Sigmoid colon (tissue), 7 donors: ENCODE results near the gene OR6S1. TPM values are rescaled to one million over a fixed set of nuclear protein-coding genes. Genes with fewer than 3 reads are reported as not detected.
A peak's percentile ranks its signal among the peaks of the same experiment; 100 is the strongest.

Source experiments
- DNase-seq: peaks from one replicate; pipeline ENCODE4 v3.0.0-alpha.2; 2019
- H3K27ac ChIP-seq, 4 donors: fragments of 200-600 bp; sonication (generic); one replicate each; pipeline ENCODE4 v1.5.1; 2016 to 2019; ENCODE audit warnings: mild to moderate bottlenecking in 1 of 4
- H3K27me3 ChIP-seq, 3 donors: fragments of 200-600 bp; sonication (generic); one replicate each; pipeline ENCODE4 v1.5.1; 2019; ENCODE audit warnings: mild to moderate bottlenecking in 1 of 3
- H3K36me3 ChIP-seq, 4 donors: fragments of 200-600 bp; sonication (generic); one replicate each; pipeline ENCODE4 v1.5.1; 2016 to 2019
- H3K4me1 ChIP-seq, 4 donors: fragments of 200-600 bp; sonication (generic); one replicate each; pipeline ENCODE4 v1.5.1; 2017 to 2019
- H3K4me3 ChIP-seq, 4 donors: fragments of 200-600 bp; sonication (generic); one replicate each; pipeline ENCODE4 v1.5.1; 2017 to 2019; ENCODE audit warnings: mild to moderate bottlenecking in 2 of 4, moderate library complexity in 1 of 4
- H3K9me3 ChIP-seq, 4 donors: fragments of 200-600 bp in 3 of 4; sonication (generic) in 3 of 4; one replicate each; pipeline versions ENCODE4 v1.5.1 to v1.6.1; 2013 to 2019
- EP300 ChIP-seq, 4 donors: sonication (generic); formaldehyde crosslinking; IDR thresholded peaks; one replicate each; pipeline ENCODE4 v1.6.1; 2017; ENCODE audit warnings: antibody characterized with exemption in 4 of 4
- POLR2A ChIP-seq, 2 donors: fragments of 450-650 bp; IDR thresholded peaks; one replicate each; pipeline ENCODE4 v1.6.1; 2016; ENCODE audit warnings: antibody characterized with exemption in 2 of 2, mild to moderate bottlenecking in 2 of 2, moderate library complexity in 2 of 2
- POLR2AphosphoS5 ChIP-seq, 4 donors: sonication (generic); formaldehyde crosslinking; IDR thresholded peaks; one replicate each; pipeline ENCODE4 v1.6.1; 2017; ENCODE audit warnings: antibody characterized with exemption in 4 of 4
- WGBS, 2 donors: extraction: QIAGEN DNeasy Blood & Tissue Kit; methylation state at CpG; one replicate each; pipeline ENCODE4 v1.1.7; 2013; 5-methylcytosine and 5-hydroxymethylcytosine counted together
- intact Hi-C: fragments of 100-400 bp; cut with DNase I; formaldehyde crosslinking; loops from one replicate; pipeline ENCODE4 v1.15.1; 2023
- polyA plus RNA-seq, 3 donors: library from polyadenylated mRNA; stranded (reverse); fragments of 200-250 nt; gene quantifications; one replicate each; pipeline ENCODE4 v1.2.3, GENCODE V29; 2013
- total RNA-seq, 4 donors: library from RNA; depleted of rRNA; stranded (reverse); fragments of >200 nt; gene quantifications; one replicate each; pipeline ENCODE4 v1.1.0, GENCODE V29; 2016
- TF ChIP-seq, protein P1 (sequence below), 4 experiments: fragments of 450-650 bp in 3 of 4; fragments of 200-600 bp in 1 of 4; IDR thresholded peaks; one replicate each; pipeline ENCODE4 v1.5.1; 2016 to 2019; ENCODE audit warnings: antibody characterized with exemption in 4 of 4, mild to moderate bottlenecking in 3 of 4, moderate library complexity in 2 of 4
- donor health status: healthy with polysubstance abuse.
- donor health status: Bipolar disorder and iron deficiency.
- donor health status: healthy.

The OR6S1 gene
- total and polyA plus RNA-seq, 7 donors: not detected

DNA sequence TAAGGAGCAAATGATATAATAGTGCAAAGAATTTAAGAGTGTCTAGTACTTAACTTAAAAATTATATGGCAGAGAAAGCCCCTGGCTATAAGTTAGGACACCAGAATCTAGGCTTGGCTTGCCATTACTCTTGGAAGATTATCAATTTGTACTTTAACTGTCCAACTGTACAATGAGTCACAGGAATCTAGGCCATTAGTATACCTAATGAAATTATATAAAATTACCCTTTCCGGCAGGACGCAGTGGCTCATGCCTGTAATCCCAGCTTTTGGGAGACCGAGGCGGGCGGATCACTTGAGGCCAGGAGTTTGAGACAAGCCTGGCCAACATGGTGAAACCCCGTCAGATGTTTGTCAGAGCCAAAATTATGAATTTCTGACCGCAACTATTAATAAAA, 691 bp upstream of the OR6S1 start:
- H3K4me1 ChIP-seq: no peaks in the 10 kb centered on the region
- no peak for DNase-seq

DNA sequence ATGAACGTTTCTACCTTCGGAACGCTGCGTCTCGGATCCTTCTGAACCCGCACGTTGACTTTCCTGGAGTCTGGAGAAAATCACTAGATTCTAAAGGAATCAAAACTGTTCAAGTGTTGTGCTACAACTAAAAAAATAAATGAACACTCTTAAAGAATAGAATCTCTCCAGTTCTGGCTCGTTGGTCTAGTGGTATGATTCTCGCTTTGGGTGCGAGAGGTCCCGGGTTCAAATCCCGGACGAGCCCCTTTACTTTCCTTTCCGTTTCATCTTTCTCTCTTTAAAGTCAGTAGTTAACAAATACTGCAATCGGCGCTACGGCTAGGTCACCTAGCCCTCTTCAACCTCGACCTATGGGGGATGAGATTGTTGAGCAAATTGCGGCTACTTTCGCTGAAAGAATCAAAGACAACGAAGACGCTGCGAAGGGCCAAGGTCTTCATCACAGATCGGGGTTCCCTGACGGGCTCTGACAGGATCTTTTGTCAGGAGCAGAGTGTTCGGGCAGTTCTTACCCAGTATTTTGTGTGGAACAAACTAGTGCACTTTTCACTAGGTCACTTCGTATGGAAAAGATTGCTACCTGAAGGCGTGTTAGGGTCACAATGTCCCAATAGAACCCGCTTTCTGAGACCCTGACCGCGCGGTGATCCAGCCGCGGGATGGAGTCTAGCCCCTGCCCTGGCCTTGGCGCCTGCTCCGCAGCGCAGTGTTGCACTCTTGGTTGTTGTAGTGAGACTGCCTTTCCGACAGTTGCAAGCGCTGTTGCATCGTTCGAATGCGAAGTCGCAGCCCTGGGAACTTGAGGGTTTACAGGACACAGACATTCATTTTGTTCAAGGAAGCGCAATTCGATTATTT, 8.4 kb downstream of the OR6S1 start:
- WGBS, 2 donors: 5 to 24% methylated on average over 45 of the region's 45 CpGs
- H3K9me3 ChIP-seq: no peaks in the 10 kb centered on the region
- DNase-seq: peak; percentile 75
- H3K27ac ChIP-seq: peak overlapping the region in 3 of 4 donors; percentile 1 to 56 (median 12)
- H3K4me3 ChIP-seq: peak overlapping the region; percentile 12 to 43 (median 28)
- TF ChIP-seq POLR2AphosphoS5 (IDR thresholded peaks at IDR 0.05) (no peak), EP300 (IDR thresholded peaks at IDR 0.05) (no peak), POLR2A (IDR thresholded peaks at IDR 0.05) (no peak)
- TF ChIP-seq, protein P1, sequence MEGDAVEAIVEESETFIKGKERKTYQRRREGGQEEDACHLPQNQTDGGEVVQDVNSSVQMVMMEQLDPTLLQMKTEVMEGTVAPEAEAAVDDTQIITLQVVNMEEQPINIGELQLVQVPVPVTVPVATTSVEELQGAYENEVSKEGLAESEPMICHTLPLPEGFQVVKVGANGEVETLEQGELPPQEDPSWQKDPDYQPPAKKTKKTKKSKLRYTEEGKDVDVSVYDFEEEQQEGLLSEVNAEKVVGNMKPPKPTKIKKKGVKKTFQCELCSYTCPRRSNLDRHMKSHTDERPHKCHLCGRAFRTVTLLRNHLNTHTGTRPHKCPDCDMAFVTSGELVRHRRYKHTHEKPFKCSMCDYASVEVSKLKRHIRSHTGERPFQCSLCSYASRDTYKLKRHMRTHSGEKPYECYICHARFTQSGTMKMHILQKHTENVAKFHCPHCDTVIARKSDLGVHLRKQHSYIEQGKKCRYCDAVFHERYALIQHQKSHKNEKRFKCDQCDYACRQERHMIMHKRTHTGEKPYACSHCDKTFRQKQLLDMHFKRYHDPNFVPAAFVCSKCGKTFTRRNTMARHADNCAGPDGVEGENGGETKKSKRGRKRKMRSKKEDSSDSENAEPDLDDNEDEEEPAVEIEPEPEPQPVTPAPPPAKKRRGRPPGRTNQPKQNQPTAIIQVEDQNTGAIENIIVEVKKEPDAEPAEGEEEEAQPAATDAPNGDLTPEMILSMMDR (IDR thresholded peaks at IDR 0.05): no peak
- H3K27me3 ChIP-seq: peaks cover 0 to 5% (median 0%) of the 10 kb centered on the region in 3 donors
- intact Hi-C loops: loop anchor here (2.0 kb wide), 2 partner anchors 20 to 48 kb away; no protein-coding TSS in a partner anchor
- no peaks in the 10 kb centered on the region for H3K36me3 ChIP-seq
- H3K4me1 ChIP-seq: peaks cover 0 to 31% (median 29%) of the 10 kb centered on the region in 4 donors

More for the DNA sequence above, 691 bp upstream of the OR6S1 start:
- Histone ChIP-seq H3K4me3 (no peak overlapping the region), H3K36me3 (no peaks in the 10 kb centered on the region), H3K27me3 (peaks cover 0 to 4% (median 0%) of the 10 kb centered on the region in 3 donors), H3K27ac (no peak overlapping the region), H3K9me3 (no peaks in the 10 kb centered on the region)
- 88 to 94% methylated on average over 7 of the region's 7 CpGs for WGBS, 2 donors
- intact Hi-C loops: no loop called here
- TF ChIP-seq EP300 (IDR thresholded peaks at IDR 0.05) (no peak), POLR2A (IDR thresholded peaks at IDR 0.05) (no peak), POLR2AphosphoS5 (IDR thresholded peaks at IDR 0.05) (no peak)
- TF ChIP-seq, protein P1 (IDR thresholded peaks at IDR 0.05): no peak

DNA sequence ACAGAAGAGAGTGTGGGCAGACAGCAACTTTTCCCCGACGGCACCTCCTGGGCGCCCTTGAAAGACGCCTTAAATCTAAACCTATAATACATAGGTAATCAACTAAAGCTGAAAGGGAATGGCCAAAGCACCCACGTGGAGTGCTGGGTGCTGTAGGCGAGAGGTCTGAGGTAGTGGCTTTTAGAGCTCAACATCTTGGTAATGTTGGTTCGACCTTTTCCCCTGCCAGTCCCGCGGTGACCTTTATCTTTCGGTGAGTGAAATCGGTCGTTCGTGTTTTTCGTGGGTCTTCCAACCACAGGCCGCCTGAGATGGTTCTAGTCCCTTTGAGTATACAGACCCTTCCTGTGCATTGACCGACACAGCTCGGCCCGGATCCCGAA, 9.1 kb downstream of the OR6S1 start:
- no peak for DNase-seq
- TF ChIP-seq EP300 (IDR thresholded peaks at IDR 0.05) (no peak), POLR2AphosphoS5 (IDR thresholded peaks at IDR 0.05) (no peak), POLR2A (IDR thresholded peaks at IDR 0.05) (no peak)
- TF ChIP-seq, protein P1 (IDR thresholded peaks at IDR 0.05): no peak
- H3K27ac ChIP-seq: no peak overlapping the region
- H3K4me3 ChIP-seq: peak overlapping the region; percentile 12 to 43 (median 28)
- H3K27me3 ChIP-seq: peaks cover 0 to 5% (median 0%) of the 10 kb centered on the region in 3 donors
- no peaks in the 10 kb centered on the region for H3K36me3 ChIP-seq
- H3K4me1 ChIP-seq: peaks cover 0 to 31% (median 29%) of the 10 kb centered on the region in 4 donors
- no peaks in the 10 kb centered on the region for H3K9me3 ChIP-seq
- WGBS, 2 donors: 1% methylated on average over 19 of the region's 19 CpGs
- intact Hi-C loops: loop anchor here (2.0 kb wide), 2 partner anchors 20 to 48 kb away; no protein-coding TSS in a partner anchor

DNA sequence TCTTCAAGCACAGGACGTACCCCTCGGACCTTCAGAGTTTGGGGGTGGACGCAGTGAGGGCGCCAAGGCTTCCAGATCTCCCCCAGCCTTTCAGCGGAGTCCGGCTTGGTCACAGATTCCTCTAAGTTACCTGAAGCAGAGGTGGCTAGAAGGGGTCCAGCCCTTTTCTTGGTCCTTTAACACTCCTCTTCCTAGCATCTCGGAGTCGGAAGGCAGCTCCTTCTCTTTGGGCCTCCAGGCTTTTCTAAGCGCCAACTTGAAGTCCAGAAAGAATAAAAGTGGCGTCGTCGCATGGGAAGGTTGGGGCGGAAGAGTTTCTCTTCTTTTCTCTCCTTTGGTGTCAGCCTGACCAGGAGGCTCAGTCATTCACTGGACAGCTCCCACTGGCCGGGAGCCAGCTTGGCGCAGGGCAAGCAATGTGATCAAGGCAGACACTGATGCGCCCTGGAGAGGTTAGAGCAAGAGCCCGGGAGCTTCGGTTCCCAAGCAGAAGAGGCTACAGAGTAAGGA, 9.6 kb downstream of the OR6S1 start:
- TF ChIP-seq POLR2A (IDR thresholded peaks at IDR 0.05) (no peak), EP300 (IDR thresholded peaks at IDR 0.05) (no peak)
- TF ChIP-seq, protein P1 (IDR thresholded peaks at IDR 0.05): no peak
- Histone ChIP-seq H3K4me1 (peaks cover 0 to 33% (median 29%) of the 10 kb centered on the region in 4 donors), H3K36me3 (no peaks in the 10 kb centered on the region), H3K4me3 (peak overlapping the region; percentile 2 to 43 (median 28)), H3K27me3 (peaks cover 0 to 5% (median 0%) of the 10 kb centered on the region in 3 donors), H3K27ac (no peak overlapping the region), H3K9me3 (no peaks in the 10 kb centered on the region)
- WGBS, 2 donors: 1 to 2% methylated on average over 18 of the region's 18 CpGs
- DNase-seq: peak; percentile 84
- intact Hi-C loops: loop anchor here (2.0 kb wide), 2 partner anchors 19 to 49 kb away; no protein-coding TSS in a partner anchor
